ENCODE data around the gene OSBPL10.

DNA sequence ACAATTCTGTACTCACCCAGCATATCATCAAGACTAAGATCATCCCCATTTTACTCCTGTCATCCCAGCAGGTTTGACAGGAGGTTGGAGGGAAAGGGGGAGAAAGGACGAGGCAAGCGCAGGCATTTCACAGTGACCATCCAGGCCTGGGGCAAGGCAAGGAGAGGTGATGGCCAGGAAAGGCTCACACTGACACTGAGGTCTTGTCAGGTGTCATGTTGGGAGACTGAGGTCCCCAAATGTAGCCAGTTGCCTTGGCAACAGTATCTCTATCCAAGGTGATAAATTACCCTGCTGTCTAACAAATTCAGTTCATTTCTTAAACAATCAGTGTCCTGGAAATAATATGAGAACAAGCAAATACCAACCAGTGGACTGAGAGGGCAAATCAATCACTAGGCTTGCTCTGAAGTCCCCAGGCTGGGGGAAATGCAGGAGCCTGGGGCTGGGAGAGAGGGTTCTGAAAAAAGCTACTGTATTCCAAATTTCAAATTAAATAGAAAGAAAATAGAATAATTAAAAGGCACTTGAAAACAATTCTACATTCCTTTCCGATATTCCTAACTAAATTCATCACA, 172.8 kb downstream of the OSBPL10 start:
- no peak for TF ChIP-seq EZH2 (IDR thresholded peaks at IDR 0.05; ENCODE audit: insufficient read depth, poor library complexity, severe bottlenecking)
- no peak for TF ChIP-seq EZH2phosphoT487 (IDR thresholded peaks at IDR 0.05; ENCODE audit: insufficient read depth, low read depth)

Measured in GM23248 (cell line).